DMS53 (cell line): Measurements from ENCODE around the gene NKTR.

Experiments
- DNase-seq: peaks from one replicate; lab custom pipeline; 2025; lab: John Stamatoyannopoulos, UW

Gene NKTR

GRCh38 chr3:42662813-42663535, 62.5 kb downstream of the NKTR start:
- no peak for DNase-seq

- DNase-seq = peak; percentile 51
These were observed 63.3 kb downstream of the NKTR start for GRCh38 chr3:42663581-42664437.

GRCh38 chr3:42664438-42664803, 63.9 kb downstream of the NKTR start:
- no peak for DNase-seq

- no peak for DNase-seq
These were observed 64.8 kb downstream of the NKTR start for GRCh38 chr3:42665050-42665878.

GRCh38 chr3:42666022-42666421, 65.5 kb downstream of the NKTR start:
- DNase-seq = no peak

GRCh38 chr3:42666577-42666998, 66.1 kb downstream of the NKTR start:
- no peak for DNase-seq

- no peak for DNase-seq
These were observed 66.6 kb downstream of the NKTR start for GRCh38 chr3:42667096-42667522.

GRCh38 chr3:42667523-42668412, 67.3 kb downstream of the NKTR start:
- peak; percentile 26 for DNase-seq

- DNase-seq = no peak
These were observed 67.9 kb downstream of the NKTR start for GRCh38 chr3:42668413-42668760.

GRCh38 chr3:42668793-42669217, 68.3 kb downstream of the NKTR start:
- DNase-seq = no peak

- no peak for DNase-seq
These were observed 69.6 kb downstream of the NKTR start for GRCh38 chr3:42670051-42670576.

- no peak for DNase-seq
These were observed 70.2 kb downstream of the NKTR start for GRCh38 chr3:42670670-42671069.

- no peak for DNase-seq
These were observed 72.0 kb downstream of the NKTR start for GRCh38 chr3:42672515-42672914.

- DNase-seq = no peak
These were observed 72.6 kb downstream of the NKTR start for GRCh38 chr3:42673082-42673481.

- no peak for DNase-seq
These were observed 73.7 kb downstream of the NKTR start for GRCh38 chr3:42674146-42674545.

- no peak for DNase-seq
These were observed 75.4 kb downstream of the NKTR start for GRCh38 chr3:42675909-42676308.

- no peak for DNase-seq
These were observed 78.0 kb downstream of the NKTR start for GRCh38 chr3:42678447-42678846.

- no peak for DNase-seq
These were observed 79.8 kb downstream of the NKTR start for GRCh38 chr3:42680271-42680670.

- DNase-seq = no peak
These were observed 80.3 kb downstream of the NKTR start for GRCh38 chr3:42680806-42681205.

GRCh38 chr3:42681361-42682038, 81.0 kb downstream of the NKTR start:
- no peak for DNase-seq
